HG03039 (cell line): Measurements from ENCODE around the gene RPL34.
"Not testable (repeated sequence)": the region's sequence is repeated elsewhere in the genome, so short reads cannot be mapped to it uniquely, and the experiment has no call there.

Source experiments
- ATAC-seq: cut with Tn5 transposase; IDR thresholded peaks from one replicate; pipeline ENCODE4 v1.9.1; 2021; ENCODE audit warnings: mild to moderate bottlenecking, moderate library complexity; ENCODE audit not compliant: unreplicated experiment

RPL34 gene

GRCh38 chr4:108620101-108620932 is at the start of gene RPL34:
Gene RPL34 (plus strand): TSS chr4:108620576. CDS start chr4:108621960, 1,384 bp downstream.
- peak; percentile 100 for ATAC-seq

GRCh38 chr4:108570993-108571569 is 49.3 kb upstream of the RPL34 start:
- ATAC-seq: no peak

GRCh38 chr4:108574402-108574801 is 46.0 kb upstream of the RPL34 start:
- no peak for ATAC-seq

GRCh38 chr4:108581083-108581482 is 39.3 kb upstream of the RPL34 start:
- no peak for ATAC-seq

- no peak for ATAC-seq
These were observed 33.6 kb upstream of the RPL34 start for GRCh38 chr4:108586778-108587177.

GRCh38 chr4:108588878-108589277 is 31.5 kb upstream of the RPL34 start:
- no peak for ATAC-seq

GRCh38 chr4:108589961-108590360 is 30.4 kb upstream of the RPL34 start:
- ATAC-seq: no peak

- no peak for ATAC-seq
These were observed 29.6 kb upstream of the RPL34 start for GRCh38 chr4:108590776-108591175.

GRCh38 chr4:108592674-108592986 is 27.7 kb upstream of the RPL34 start:
- ATAC-seq: no peak

GRCh38 chr4:108594296-108594695 is 26.1 kb upstream of the RPL34 start:
- not testable (repeated sequence) for ATAC-seq

- no peak for ATAC-seq
These were observed 24.0 kb upstream of the RPL34 start for GRCh38 chr4:108596344-108596743.

- ATAC-seq: no peak
These were observed 19.3 kb upstream of the RPL34 start for GRCh38 chr4:108601106-108601505.

GRCh38 chr4:108601532-108601931 is 18.8 kb upstream of the RPL34 start:
- ATAC-seq: no peak

GRCh38 chr4:108602163-108602562 is 18.2 kb upstream of the RPL34 start:
- ATAC-seq: no peak

- ATAC-seq: no peak
These were observed 13.1 kb upstream of the RPL34 start for GRCh38 chr4:108607079-108607815.

GRCh38 chr4:108611365-108611764 is 9.0 kb upstream of the RPL34 start:
- ATAC-seq: no peak

- ATAC-seq: no peak
These were observed 8.0 kb upstream of the RPL34 start for GRCh38 chr4:108612365-108612764.

- peak; percentile 2 for ATAC-seq
These were observed 840 bp upstream of the RPL34 start for GRCh38 chr4:108619372-108620100.

- ATAC-seq: peak; percentile 1
These were observed 843 bp downstream of the RPL34 start for GRCh38 chr4:108620933-108621905.

GRCh38 chr4:108622022-108622421 is 1.6 kb downstream of the RPL34 start:
- ATAC-seq: no peak
